Omental fat pad (tissue), 4 donors: Measurements from ENCODE around the gene SCAF1. TPM values are rescaled to one million over a fixed set of nuclear protein-coding genes. Genes with fewer than 3 reads are reported as not detected.
A peak's percentile ranks its signal among the peaks of the same experiment; 100 is the strongest.
"Not testable (repeated sequence)": the region's sequence is repeated elsewhere in the genome, so short reads cannot be mapped to it uniquely, and the experiment has no call there.

Experiments used
- ATAC-seq: fragments of 150-250 bp; one replicate; pipeline ENCODE4 v1.9.1; 2016; ENCODE audit warnings: mild to moderate bottlenecking, moderate library complexity; ENCODE audit not compliant: low FRiP score
- DNase-seq: peaks from one replicate; pipeline ENCODE4 v3.0.0-alpha.2; 2019; ENCODE audit warnings: low spot score
- total RNA-seq, 4 donors: library from RNA; depleted of rRNA; stranded (reverse); fragments of >200 nt; gene quantifications; one replicate each; pipeline ENCODE4 v1.1.0, GENCODE V29; 2016
- TF ChIP-seq, protein P1 (sequence below), 3 donors: fragments of 450-650 bp; IDR thresholded peaks; one replicate each; pipeline ENCODE4 v1.5.1; 2016 to 2017; ENCODE audit warnings: antibody characterized with exemption in 3 of 3, mild to moderate bottlenecking in 3 of 3, moderate library complexity in 2 of 3

SCAF1 gene
- total RNA-seq, 4 donors from 2014 or later: 8.8 to 13.6 (median 11.5) TPM

DNA sequence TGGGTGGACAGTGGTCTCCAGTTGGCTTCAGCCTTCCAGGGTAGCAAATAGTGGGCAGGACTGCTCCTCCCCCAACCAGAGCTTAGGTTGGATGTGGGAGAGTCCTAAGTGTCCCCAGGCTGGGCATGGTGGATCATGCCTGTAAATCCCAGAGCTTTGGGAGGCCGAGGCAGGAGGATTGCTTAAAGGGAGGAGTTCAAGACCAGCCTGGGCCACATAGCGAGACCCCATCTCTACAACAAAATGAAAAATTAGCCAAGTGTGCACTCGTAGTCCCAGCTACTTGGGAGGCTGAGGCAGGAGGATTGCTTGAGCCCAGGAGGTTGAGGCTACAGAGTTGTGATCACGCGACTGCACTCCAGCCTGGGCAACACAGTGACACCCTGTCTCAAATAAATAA, 9.4 kb upstream of the SCAF1 start:
- ATAC-seq: no peak
- DNase-seq: no peak
- TF ChIP-seq, protein P1, sequence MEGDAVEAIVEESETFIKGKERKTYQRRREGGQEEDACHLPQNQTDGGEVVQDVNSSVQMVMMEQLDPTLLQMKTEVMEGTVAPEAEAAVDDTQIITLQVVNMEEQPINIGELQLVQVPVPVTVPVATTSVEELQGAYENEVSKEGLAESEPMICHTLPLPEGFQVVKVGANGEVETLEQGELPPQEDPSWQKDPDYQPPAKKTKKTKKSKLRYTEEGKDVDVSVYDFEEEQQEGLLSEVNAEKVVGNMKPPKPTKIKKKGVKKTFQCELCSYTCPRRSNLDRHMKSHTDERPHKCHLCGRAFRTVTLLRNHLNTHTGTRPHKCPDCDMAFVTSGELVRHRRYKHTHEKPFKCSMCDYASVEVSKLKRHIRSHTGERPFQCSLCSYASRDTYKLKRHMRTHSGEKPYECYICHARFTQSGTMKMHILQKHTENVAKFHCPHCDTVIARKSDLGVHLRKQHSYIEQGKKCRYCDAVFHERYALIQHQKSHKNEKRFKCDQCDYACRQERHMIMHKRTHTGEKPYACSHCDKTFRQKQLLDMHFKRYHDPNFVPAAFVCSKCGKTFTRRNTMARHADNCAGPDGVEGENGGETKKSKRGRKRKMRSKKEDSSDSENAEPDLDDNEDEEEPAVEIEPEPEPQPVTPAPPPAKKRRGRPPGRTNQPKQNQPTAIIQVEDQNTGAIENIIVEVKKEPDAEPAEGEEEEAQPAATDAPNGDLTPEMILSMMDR (IDR thresholded peaks at IDR 0.05): no peak

DNA sequence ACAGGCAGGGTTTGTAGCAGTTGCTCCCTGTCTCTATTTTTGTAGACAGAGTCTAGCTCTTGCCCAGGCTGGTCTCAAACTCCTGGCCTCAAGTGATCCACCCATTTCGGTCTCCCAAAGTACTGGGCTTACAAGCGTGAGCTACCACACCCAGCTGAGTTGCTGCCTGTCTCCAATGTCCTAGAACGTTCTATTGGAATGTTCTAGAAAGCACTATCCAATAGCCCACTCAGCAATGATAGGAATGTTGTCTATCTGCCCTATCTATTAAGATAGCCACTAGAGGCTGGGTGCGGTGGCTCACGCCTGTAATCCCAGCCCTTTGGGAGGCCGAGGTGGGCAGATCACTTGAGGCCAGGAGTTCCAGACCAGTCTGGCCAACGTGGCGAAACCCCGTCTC, 8.7 kb upstream of the SCAF1 start:
- ATAC-seq, DNase-seq: not testable (repeated sequence)

GRCh38 chr19:49635530-49636232, 6.3 kb upstream of the SCAF1 start:
- ATAC-seq (no peak), DNase-seq (no peak)
- TF ChIP-seq, protein P1 (IDR thresholded peaks at IDR 0.05): no peak

DNA sequence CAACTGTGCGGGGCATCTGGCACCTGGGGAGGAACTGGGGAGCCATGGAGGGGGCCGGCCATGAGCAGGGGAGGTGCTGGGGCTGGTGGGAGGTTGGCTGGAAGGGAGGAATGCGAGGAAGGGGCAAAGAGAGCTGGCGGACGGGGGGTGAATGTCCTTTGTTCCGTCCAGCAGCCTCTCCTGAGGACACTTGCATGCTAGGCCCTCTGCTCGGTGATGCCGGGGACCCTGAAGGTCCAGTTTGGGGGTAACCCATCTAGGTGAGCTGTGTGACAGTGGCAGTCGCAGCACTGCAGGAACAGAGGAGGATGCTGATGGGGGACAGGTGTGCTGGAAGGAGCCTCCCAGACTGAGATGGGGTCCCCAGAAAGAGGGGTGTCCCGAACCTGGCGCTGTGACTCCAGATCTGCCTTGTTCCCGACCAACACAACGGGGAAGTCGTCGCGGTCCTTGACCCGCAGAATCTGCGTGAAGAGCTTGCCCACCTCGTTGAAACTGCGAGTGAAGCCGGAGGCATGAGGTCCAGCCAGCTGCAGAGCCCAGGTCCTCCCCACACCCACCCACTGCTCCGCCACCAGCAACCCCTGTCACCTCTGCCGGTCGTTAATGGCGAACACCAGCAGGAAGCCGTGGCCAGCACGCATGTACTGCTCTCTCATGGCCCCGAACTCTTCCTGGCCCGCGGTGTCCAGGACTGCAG, 5.6 kb upstream of the SCAF1 start:
- TF ChIP-seq, protein P1 (IDR thresholded peaks at IDR 0.05): no peak
- ATAC-seq (no peak), DNase-seq (no peak)

GRCh38 chr19:49637821-49638738, 3.9 kb upstream of the SCAF1 start:
- DNase-seq (peak; percentile 40), ATAC-seq (no peak)
- TF ChIP-seq, protein P1 (IDR thresholded peaks at IDR 0.05): no peak

- TF ChIP-seq, protein P1 (IDR thresholded peaks at IDR 0.05): no peak
Measured at GRCh38 chr19:49639401-49640112, 2.5 kb upstream of the SCAF1 start.

More at GRCh38 chr19:49639401-49640112, 2.5 kb upstream of the SCAF1 start:
- DNase-seq (no peak), ATAC-seq (no peak)
